ENCODE data around the gene CC2D2B. TPM values are rescaled to one million over a fixed set of nuclear protein-coding genes. Genes with fewer than 3 reads are reported as not detected.

CC2D2B gene
- total RNA-seq, 4 donors from 2014 or later: 1.7 to 5.0 (median 2.4) TPM

DNA sequence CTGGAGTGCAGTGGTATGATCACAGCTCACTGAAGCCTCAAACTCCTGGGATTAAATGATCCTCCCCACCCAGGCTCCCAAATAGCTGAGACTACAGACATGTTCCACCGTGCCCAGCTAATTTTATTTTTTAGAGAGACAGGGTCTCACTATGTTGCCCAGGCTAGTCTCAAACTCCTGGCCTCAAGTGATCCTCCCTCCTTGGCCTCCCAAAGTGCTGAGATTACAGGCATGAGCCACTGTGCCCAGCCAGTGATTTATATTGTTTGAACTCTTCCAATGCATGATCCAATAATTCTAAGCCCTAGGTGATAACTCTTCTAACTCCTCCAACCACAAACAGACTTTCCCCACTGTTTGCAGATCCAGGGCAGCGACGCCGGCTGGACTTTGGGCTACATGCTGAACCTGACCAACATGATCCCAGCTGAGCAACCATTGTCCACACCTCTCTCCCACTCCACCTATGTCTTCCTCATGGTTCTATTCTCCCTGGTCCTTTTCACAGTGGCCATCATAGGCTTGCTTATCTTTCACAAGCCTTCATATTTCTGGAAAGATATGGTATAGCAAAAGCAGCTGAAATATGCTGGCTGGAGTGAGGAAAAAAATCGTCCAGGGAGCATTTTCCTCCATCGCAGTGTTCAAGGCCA lies 41.8 kb upstream of the CC2D2B start:
- Histone ChIP-seq H3K27me3 (no peaks in the 10 kb centered on the region), H3K4me3 (no peak overlapping the region), H3K36me3 (peaks cover 0 to 66% of the 10 kb centered on the region in 2 donors), H3K27ac (no peak overlapping the region), H3K9me3 (no peaks in the 10 kb centered on the region), H3K4me1 (peaks cover 0 to 13% (median 0%) of the 10 kb centered on the region in 3 donors)
- WGBS, 2 donors (ENCODE audit: low coverage in 1 of 2): 78 to 91% methylated on average over 6 of the region's 6 CpGs
- ATAC-seq: no peak
- TF ChIP-seq EP300 (IDR thresholded peaks at IDR 0.05): no peak

DNA sequence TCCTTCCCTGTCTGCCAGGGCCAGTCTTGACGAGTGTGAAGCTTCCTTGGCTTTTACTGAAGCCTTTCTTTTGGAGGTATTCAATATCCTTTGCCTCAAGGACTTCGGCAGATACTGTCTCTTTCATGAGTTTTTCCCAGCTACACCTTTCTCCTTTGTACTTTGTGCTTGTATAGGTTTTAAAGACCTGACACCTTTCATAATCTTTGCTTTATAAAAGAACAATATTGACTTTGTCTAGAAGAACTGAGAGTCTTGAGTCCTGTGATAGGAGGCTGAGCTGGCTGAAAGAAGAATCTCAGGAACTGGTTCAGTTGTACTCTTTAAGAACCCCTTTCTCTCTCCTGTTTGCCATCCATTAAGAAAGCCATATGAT lies 41.3 kb upstream of the CC2D2B start:
- TF ChIP-seq POLR2AphosphoS5 (IDR thresholded peaks at IDR 0.05) (no peak), EP300 (IDR thresholded peaks at IDR 0.05) (no peak), CTCF (IDR thresholded peaks at IDR 0.05) (no peak), POLR2A (IDR thresholded peaks at IDR 0.05) (no peak)
- Histone ChIP-seq H3K27me3 (no peaks in the 10 kb centered on the region), H3K4me3 (no peak overlapping the region), H3K9me3 (no peaks in the 10 kb centered on the region), H3K36me3 (peaks cover 0 to 65% of the 10 kb centered on the region in 2 donors), H3K27ac (no peak overlapping the region), H3K4me1 (peaks cover 0 to 12% (median 0%) of the 10 kb centered on the region in 3 donors)
- no peak for ATAC-seq
- WGBS, 2 donors (ENCODE audit: low coverage in 1 of 2): 73 to 92% methylated on average over 2 of the region's 2 CpGs

DNA sequence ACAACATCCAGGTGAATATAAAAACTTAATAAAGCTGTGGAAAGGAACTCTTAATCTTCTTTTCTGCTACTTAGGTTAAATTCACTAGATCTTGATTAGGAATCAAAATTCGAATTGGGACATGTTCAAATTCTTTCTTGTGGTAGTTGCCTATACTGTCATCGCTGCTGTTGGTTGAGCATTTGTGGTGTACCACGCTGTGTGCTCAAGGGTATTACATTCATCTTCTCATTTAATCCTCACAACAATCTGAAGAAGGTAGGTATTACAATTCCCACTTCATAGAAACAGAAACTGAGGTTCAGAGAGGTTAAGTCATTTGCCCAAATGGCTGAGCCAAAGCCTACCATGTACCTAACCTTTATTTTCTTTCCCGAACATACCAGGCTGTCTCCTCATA lies 39.9 kb upstream of the CC2D2B start:
- Histone ChIP-seq H3K27me3 (no peaks in the 10 kb centered on the region), H3K4me3 (no peak overlapping the region), H3K9me3 (no peaks in the 10 kb centered on the region), H3K36me3 (peaks cover 6 to 64% of the 10 kb centered on the region in 2 donors), H3K4me1 (peaks cover 0 to 12% (median 0%) of the 10 kb centered on the region in 3 donors), H3K27ac (no peak overlapping the region)
- 88 to 89% methylated on average over 4 of the region's 4 CpGs for WGBS, 2 donors (ENCODE audit: low coverage in 1 of 2)
- no peak for ATAC-seq
- TF ChIP-seq POLR2AphosphoS5 (IDR thresholded peaks at IDR 0.05) (no peak), EP300 (IDR thresholded peaks at IDR 0.05) (no peak), POLR2A (IDR thresholded peaks at IDR 0.05) (no peak), CTCF (IDR thresholded peaks at IDR 0.05) (no peak)

DNA sequence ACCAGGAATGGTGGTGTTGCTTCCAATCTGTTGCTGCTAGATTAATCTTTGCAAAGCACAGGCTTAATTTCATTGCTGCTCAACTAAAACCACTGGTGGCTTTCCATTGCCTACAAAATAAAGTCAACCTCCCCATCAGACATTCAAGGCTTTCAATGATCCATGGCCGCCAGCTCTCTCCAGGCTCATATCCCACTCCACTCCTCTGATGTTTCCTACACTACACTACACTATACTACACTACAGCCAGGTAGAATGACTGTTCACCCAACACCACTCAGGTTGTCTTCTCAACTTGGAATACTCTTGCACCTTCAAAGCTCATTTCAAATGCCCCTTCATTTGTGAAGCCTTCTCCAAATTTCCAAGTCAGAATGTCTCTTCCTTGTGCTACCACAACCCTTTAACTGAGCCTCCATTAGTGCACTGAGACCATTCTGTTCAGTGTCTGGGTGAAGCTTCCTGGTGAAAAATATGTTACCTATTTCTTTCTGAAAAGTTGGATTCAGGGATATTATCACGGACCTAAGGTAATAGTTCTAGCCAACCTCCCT lies 35.5 kb upstream of the CC2D2B start:
- TF ChIP-seq CTCF (IDR thresholded peaks at IDR 0.05): no peak
- TF ChIP-seq POLR2AphosphoS5 (IDR thresholded peaks at IDR 0.05): no peak
- no peak for TF ChIP-seq EP300 (IDR thresholded peaks at IDR 0.05)
- TF ChIP-seq POLR2A (IDR thresholded peaks at IDR 0.05): no peak
- no peak for ATAC-seq
- Histone ChIP-seq H3K36me3 (peaks cover 6 to 80% of the 10 kb centered on the region in 2 donors), H3K9me3 (no peaks in the 10 kb centered on the region), H3K27ac (no peak overlapping the region), H3K4me3 (no peak overlapping the region), H3K27me3 (no peaks in the 10 kb centered on the region), H3K4me1 (no peaks in the 10 kb centered on the region)
- WGBS, 2 donors (ENCODE audit: low coverage in 1 of 2): 31 to 100% methylated on average over 2 of the region's 2 CpGs

GRCh38 chr10:95873139-95873538 lies 34.6 kb upstream of the CC2D2B start:
- Histone ChIP-seq H3K27ac (no peak overlapping the region), H3K4me1 (no peaks in the 10 kb centered on the region), H3K27me3 (no peaks in the 10 kb centered on the region), H3K36me3 (peaks cover 6 to 71% of the 10 kb centered on the region in 2 donors), H3K4me3 (no peak overlapping the region), H3K9me3 (no peaks in the 10 kb centered on the region)
- ATAC-seq: no peak
- TF ChIP-seq EP300 (IDR thresholded peaks at IDR 0.05): no peak
- no peak for TF ChIP-seq POLR2A (IDR thresholded peaks at IDR 0.05)
- no peak for TF ChIP-seq CTCF (IDR thresholded peaks at IDR 0.05)
- no peak for TF ChIP-seq POLR2AphosphoS5 (IDR thresholded peaks at IDR 0.05)
- 84 to 91% methylated on average over 2 of the region's 2 CpGs for WGBS, 2 donors (ENCODE audit: low coverage in 1 of 2)

Data from gastroesophageal sphincter (tissue), 4 donors.